H1 (cell line): ENCODE results near the gene ANKRD6. TPM values are rescaled to one million over a fixed set of nuclear protein-coding genes. Genes with fewer than 3 reads are reported as not detected.

Experiments used
- CTCF ChIA-PET: fragments of 300-600 bp; sonication (Branson Sonifier 250); formaldehyde crosslinking; loops from one replicate; lab custom pipeline; 2021; ENCODE audit not compliant: partially characterized antibody; lab: Charles Lee
- POLR2A ChIA-PET: fragments of 300-600 bp; sonication (Branson Sonifier 250); formaldehyde crosslinking; loops from one replicate; lab custom pipeline; 2021; ENCODE audit warnings: inconsistent platforms; ENCODE audit not compliant: partially characterized antibody; lab: Charles Lee
- DNase-seq, 2 experiments: peaks; one replicate each; pipeline versions ENCODE4 v3.0.0 to v3.0.0-alpha.2; 2010 to 2022; ENCODE audit warnings: low spot score in 2 of 2, low read depth in 1 of 2, mixed read lengths in 1 of 2
- FAIRE-seq: peaks from 2 replicates; lab custom pipeline; 2011; peaks lifted over from hg19 to GRCh38; lab: Jason Lieb, UNC
- H2AFZ ChIP-seq: 2 replicates; pipeline ENCODE4 v1.8.1; 2012; ENCODE audit warnings: low read length, inconsistent platforms
- H2AK5ac ChIP-seq: 2 replicates; pipeline ENCODE4 v1.6.1; 2013; ENCODE audit warnings: low read depth, low read length
- H2BK120ac ChIP-seq: replicated peaks from 2 replicates; pipeline ENCODE3; 2013; ENCODE audit warnings: low read depth, low read length, inconsistent platforms
- H2BK12ac ChIP-seq: 2 replicates; pipeline ENCODE4 v1.6.1; 2013; ENCODE audit warnings: low read depth, low read length
- H2BK15ac ChIP-seq: 2 replicates; pipeline ENCODE4 v1.6.1; 2013; ENCODE audit warnings: low read length
- H2BK20ac ChIP-seq: 2 replicates; pipeline ENCODE4 v1.6.1; 2013; ENCODE audit warnings: low read length
- H2BK5ac ChIP-seq: 2 replicates; pipeline ENCODE4 v1.6.1; 2013; ENCODE audit warnings: low read depth, low read length
- H3K14ac ChIP-seq: 2 replicates; pipeline ENCODE4 v1.6.1; 2013; ENCODE audit warnings: inconsistent platforms; ENCODE audit not compliant: insufficient read length
- H3K18ac ChIP-seq: 2 replicates; pipeline ENCODE4 v1.6.1; 2013; ENCODE audit warnings: low read length; ENCODE audit errors: extremely low read depth
- H3K23ac ChIP-seq: 2 replicates; pipeline ENCODE4 v1.6.1; 2013; ENCODE audit warnings: inconsistent platforms; ENCODE audit not compliant: insufficient read length
- H3K23me2 ChIP-seq: 2 replicates; pipeline ENCODE4 v1.6.1; 2013; ENCODE audit warnings: low read depth, low read length
- H3K27ac ChIP-seq: 2 replicates; pipeline ENCODE4 v1.6.1; 2011; ENCODE audit warnings: low read depth, low read length, inconsistent platforms
- H3K27me3 ChIP-seq, 4 experiments: replicated peaks in 1 of 4; 1 replicate in 1 of 4; 2 replicates in 3 of 4; pipeline versions ENCODE4 v1.6.1 to v1.8.1; 2011 to 2013; ENCODE audit warnings: low read length in 3 of 4, mild to moderate bottlenecking in 3 of 4, inconsistent platforms in 2 of 4, mixed read lengths in 2 of 4, moderate library complexity in 1 of 4; ENCODE audit not compliant: control insufficient read depth in 3 of 4, insufficient read depth in 3 of 4; ENCODE audit errors: extremely low read depth in 1 of 4
- H3K36me3 ChIP-seq, 4 experiments: 2 replicates each; pipeline versions ENCODE4 v1.6.1 to v1.8.1; 2011 to 2013; ENCODE audit warnings: mild to moderate bottlenecking in 4 of 4, low read length in 3 of 4, moderate library complexity in 2 of 4, control low read depth in 1 of 4, inconsistent platforms in 1 of 4; ENCODE audit not compliant: insufficient read depth in 4 of 4, control insufficient read depth in 2 of 4
- H3K4ac ChIP-seq: replicated peaks from 2 replicates; pipeline ENCODE3; 2013; ENCODE audit warnings: low read length, low read depth, mixed read lengths, inconsistent platforms; ENCODE audit not compliant: insufficient read length
- H3K4me1 ChIP-seq, 4 experiments: replicated peaks in 1 of 4; 1 replicate in 1 of 4; 2 replicates in 3 of 4; pipeline versions ENCODE4 v1.6.1 to v1.8.1; 2011 to 2013; ENCODE audit warnings: low read length in 3 of 4, inconsistent platforms in 2 of 4, mixed read lengths in 1 of 4; ENCODE audit not compliant: insufficient read depth in 4 of 4, control insufficient read depth in 3 of 4
- H3K4me2 ChIP-seq, 2 experiments: 2 replicates each; pipeline versions ENCODE4 v1.6.1 to v1.8.1; 2011 to 2013; ENCODE audit warnings: low read depth in 2 of 2, low read length in 2 of 2, control low read depth in 1 of 2, inconsistent platforms in 1 of 2, mild to moderate bottlenecking in 1 of 2; ENCODE audit not compliant: insufficient read depth in 1 of 2
- H3K4me3 ChIP-seq, 4 experiments: fragments of 200-600, 300-600 bp in 1 of 4; sonication (generic), shearing (Covaris generic), sonication (Bioruptor Twin) in 1 of 4; 2 replicates each; pipeline versions ENCODE4 v1.5.1 to v1.8.1; 2011 to 2016; ENCODE audit warnings: low read length in 4 of 4, low read depth in 3 of 4, control low read depth in 2 of 4, inconsistent platforms in 2 of 4, mild to moderate bottlenecking in 2 of 4, mixed read lengths in 1 of 4, moderate library complexity in 1 of 4; ENCODE audit not compliant: insufficient read depth in 2 of 4; ENCODE audit errors: extremely low read depth in 1 of 4
- H3K56ac ChIP-seq: replicated peaks from 2 replicates; pipeline ENCODE3; 2013; ENCODE audit warnings: low read depth, mild to moderate bottlenecking, mixed read lengths, low read length, inconsistent platforms; ENCODE audit not compliant: insufficient read length
- H3K79me1 ChIP-seq: 2 replicates; pipeline ENCODE4 v1.6.1; 2013; ENCODE audit warnings: low read depth, low read length, control low read depth
- H3K79me2 ChIP-seq, 2 experiments: 2 replicates each; pipeline versions ENCODE4 v1.6.1 to v1.8.1; 2012 to 2013; ENCODE audit warnings: low read length in 2 of 2, mild to moderate bottlenecking in 2 of 2, inconsistent platforms in 1 of 2; ENCODE audit not compliant: insufficient read depth in 2 of 2, control insufficient read depth in 1 of 2
- H3K9ac ChIP-seq, 4 experiments: replicated peaks in 1 of 4; 1 replicate in 1 of 4; 2 replicates in 3 of 4; pipeline versions ENCODE4 v1.6.1 to v1.8.1; 2011 to 2013; ENCODE audit warnings: low read depth in 3 of 4, low read length in 3 of 4, control low read depth in 2 of 4, mild to moderate bottlenecking in 2 of 4, moderate library complexity in 2 of 4, inconsistent platforms in 1 of 4; ENCODE audit errors: extremely low read depth in 1 of 4
- H3K9me3 ChIP-seq, 2 experiments: 2 replicates each; pipeline versions ENCODE4 v1.6.1 to v1.8.1; 2012 to 2013; ENCODE audit warnings: mild to moderate bottlenecking in 2 of 2, moderate library complexity in 2 of 2, control low read depth in 1 of 2, inconsistent platforms in 1 of 2, low read depth in 1 of 2, low read length in 1 of 2, mixed read lengths in 1 of 2; ENCODE audit not compliant: insufficient read depth in 2 of 2
- H4K20me1 ChIP-seq, 2 experiments: replicated peaks in 1 of 2; 2 replicates each; pipeline versions ENCODE3 to v1.8.1; 2011 to 2013; ENCODE audit warnings: inconsistent platforms in 2 of 2, low read length in 2 of 2, mild to moderate bottlenecking in 1 of 2; ENCODE audit not compliant: insufficient read depth in 2 of 2, control insufficient read depth in 1 of 2
- H4K5ac ChIP-seq: 2 replicates; pipeline ENCODE4 v1.6.1; 2013; ENCODE audit warnings: low read length, low read depth, mixed read lengths, inconsistent platforms; ENCODE audit not compliant: insufficient read length
- H4K8ac ChIP-seq: 2 replicates; pipeline ENCODE4 v1.8.0; 2013; ENCODE audit warnings: mild to moderate bottlenecking, moderate library complexity, low read length, inconsistent platforms; ENCODE audit not compliant: insufficient read depth; ENCODE audit errors: extremely low read depth
- H4K91ac ChIP-seq: replicated peaks from 2 replicates; pipeline ENCODE3; 2013; ENCODE audit warnings: low read length, mixed read lengths, inconsistent platforms; ENCODE audit not compliant: insufficient read length
- ATF2 ChIP-seq: IDR thresholded peaks from 2 replicates; pipeline ENCODE4 v1.6.1; 2012; ENCODE audit warnings: low read length, inconsistent platforms
- BACH1 ChIP-seq: IDR thresholded peaks from 2 replicates; pipeline ENCODE4 v1.6.1; 2012; ENCODE audit warnings: low read length, improper control_type of control experiment
- EP300 ChIP-seq, 2 experiments: IDR thresholded peaks; 1 replicate in 1 of 2; 2 replicates in 1 of 2; pipeline ENCODE4 v1.6.1; 2011 to 2012; ENCODE audit warnings: low read depth in 2 of 2, low read length in 2 of 2, mild to moderate bottlenecking in 2 of 2, borderline replicate concordance in 1 of 2, inconsistent platforms in 1 of 2, moderate library complexity in 1 of 2
- FOSL1 ChIP-seq: IDR thresholded peaks from 2 replicates; pipeline ENCODE4 v1.6.1; 2011; ENCODE audit warnings: mild to moderate bottlenecking, low read depth, low read length, moderate library complexity; ENCODE audit not compliant: insufficient read depth
- GTF2F1 ChIP-seq: IDR thresholded peaks from 2 replicates; pipeline ENCODE4 v1.6.1; 2012; ENCODE audit warnings: low read depth, low read length, improper control_type of control experiment, borderline replicate concordance
- KDM1A ChIP-seq: fragments of 200-600, 300-600 bp; sonication (generic); IDR thresholded peaks from 2 replicates; pipeline ENCODE4 v1.7.1; 2016; ENCODE audit warnings: mild to moderate bottlenecking, low read length, borderline replicate concordance
- SIN3A ChIP-seq, 2 experiments: IDR thresholded peaks in 1 of 2; conservative IDR thresholded peaks in 1 of 2; 2 replicates each; pipeline ENCODE4 v1.6.1; 2011 to 2012; ENCODE audit warnings: low read length in 2 of 2, improper control_type of control experiment in 1 of 2, low read depth in 1 of 2, mild to moderate bottlenecking in 1 of 2
- TBP ChIP-seq: IDR thresholded peaks from 2 replicates; pipeline ENCODE4 v1.6.1; 2011; ENCODE audit warnings: low read depth, low read length, improper control_type of control experiment
- WGBS, 2 experiments: shearing (Covaris generic) in 1 of 2; methylation state at CpG; one replicate each; pipeline versions ENCODE4 v1.1.6 to v1.1.7; 2013 to 2015; ENCODE audit warnings: low lambda C conversion rate in 2 of 2, mixed read lengths in 2 of 2, inconsistent platforms in 1 of 2, low coverage in 1 of 2, missing lambda C conversion rate in 1 of 2; ENCODE audit not compliant: insufficient replicate concordance in 2 of 2, insufficient coverage in 1 of 2, insufficient read length in 1 of 2; ENCODE audit errors: extremely low coverage in 1 of 2, missing lambda C conversion rate in 1 of 2; 5-methylcytosine and 5-hydroxymethylcytosine counted together
- polyA plus RNA-seq, 7 experiments: library from polyadenylated mRNA; depleted of rRNA in 3 of 7; stranded (reverse) in 5 of 7; unstranded in 2 of 7; fragments of >200 nt in 5 of 7; fragments of 200-250 nt in 2 of 7; gene quantifications; 1 replicate in 5 of 7; 2 replicates in 1 of 7; 4 replicates in 1 of 7; pipeline versions ENCODE4 v1.2.1 to v1.2.3, GENCODE V29; 2011 to 2013; ENCODE audit warnings: missing spikeins in 2 of 7, mixed read lengths in 2 of 7
- total RNA-seq: library from RNA; stranded (reverse); fragmentation: NEBNext Ultra II Directional; extraction: Animal tissue kit (Norgen Biotek cat#: 25700); gene quantifications from 2 replicates; pipeline ENCODE4 v1.2.1, GENCODE V29; 2021

The ANKRD6 gene
- total and polyA plus RNA-seq, 2 of the 8 experiments (the other 6 are each of a cell fraction or from before 2014, with no cell fraction given) = 5.9 to 12.8 TPM

GRCh38 chr6:89580997-89581666, 148.2 kb downstream of the ANKRD6 start:
- Histone ChIP-seq H3K14ac (no peak overlapping the region), H2BK120ac (no peak overlapping the region), H2BK12ac (no peak overlapping the region), H2AK5ac (no peak overlapping the region), H3K56ac (no peak overlapping the region), H4K5ac (no peak overlapping the region), H3K4me3 (no peak overlapping the region), H3K23ac (no peak overlapping the region), H3K79me2 (no peaks in the 10 kb centered on the region), H4K8ac (no peak overlapping the region), H3K27me3 (no peaks in the 10 kb centered on the region), H3K79me1 (no peaks in the 10 kb centered on the region), H2BK20ac (no peak overlapping the region), H2AFZ (no peak overlapping the region), H4K91ac (no peak overlapping the region), H3K36me3 (no peaks in the 10 kb centered on the region), H4K20me1 (no peaks in the 10 kb centered on the region), H3K4me1 (peaks cover 0 to 3% (median 1%) of the 10 kb centered on the region in 4 experiments; a peak in 1 of 7 replicates), H3K4ac (no peak overlapping the region), H3K18ac (no peak overlapping the region), H3K9ac (no peak overlapping the region), H3K9me3 (no peaks in the 10 kb centered on the region), H3K4me2 (no peak overlapping the region), H3K23me2 (no peaks in the 10 kb centered on the region), H2BK15ac (no peak overlapping the region), H3K27ac (no peak overlapping the region), H2BK5ac (no peak overlapping the region)
- DNase-seq = no peak
- FAIRE-seq = no peak
- ChIA-PET CTCF (interaction anchor here (0.8 to 2.3 kb wide), 11 partner anchors 8 to 331 kb away, joined by 3 to 7 read pairs (median 4); no protein-coding TSS in a partner anchor), POLR2A (no interaction called here)
- WGBS, 2 experiments = 80% methylated on average over 3 of the region's 3 CpGs; no CpG with 5 or more reads in 1 of the 2 experiments
- TF ChIP-seq TBP (no peak), ATF2 (no peak), SIN3A (conservative IDR thresholded peaks at IDR 0.05 in 1 of 2, IDR thresholded peaks at IDR 0.05 in 1 of 2; ENCODE audit: low read depth in 1 of 2, low read length in 2 of 2) (no peak), FOSL1 (no peak), GTF2F1 (no peak), BACH1 (no peak), KDM1A (no peak), EP300 (IDR thresholded peaks at IDR 0.05; ENCODE audit: borderline replicate concordance in 1 of 2, low read depth in 2 of 2, low read length in 2 of 2) (no peak)
